ENCODE measurements around the gene BMPR1B. TPM values are rescaled to one million over a fixed set of nuclear protein-coding genes. Genes with fewer than 3 reads are reported as not detected.
A peak's percentile ranks its signal among the peaks of the same experiment; 100 is the strongest.

BMPR1B gene
- total and polyA plus RNA-seq, 2 of the 4 experiments (the other 2 are of a cell fraction): 0.24 to 0.90 TPM

DNA sequence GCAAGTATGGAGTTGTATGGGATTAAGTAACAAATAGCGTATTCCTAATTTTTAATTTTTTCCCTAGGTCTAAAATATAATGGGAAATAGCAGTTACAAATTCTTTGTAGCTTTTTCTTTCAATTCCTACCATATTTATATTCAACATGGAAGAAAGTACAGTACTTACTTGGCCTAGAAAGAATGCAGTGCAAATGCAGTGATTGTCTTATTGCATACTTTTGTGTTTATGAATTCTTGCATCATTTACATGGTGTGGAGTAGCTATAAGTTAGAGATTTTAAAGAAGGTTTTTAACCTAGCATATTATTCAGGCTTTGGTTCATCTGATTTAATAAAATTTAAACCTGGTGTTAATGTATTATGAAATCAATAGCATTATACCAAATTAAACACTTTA, 263.3 kb downstream of the BMPR1B start:
- POLR2A ChIA-PET (ENCODE audit: unreplicated experiment): interaction anchor here (0.5 kb wide), 1 partner anchor 108 kb away, joined by 3 read pairs; no protein-coding TSS in a partner anchor
- Histone ChIP-seq H4K91ac (ENCODE audit: insufficient read depth, low read depth, low read length) (no peak overlapping the region), H2AFZ (replicated peaks; ENCODE audit: low read length, poor library complexity) (no peak overlapping the region), H3K23ac (ENCODE audit: low read depth, low read length) (no peak overlapping the region), H3K56ac (ENCODE audit: extremely low read depth, insufficient read depth, low read length) (no peak overlapping the region), H3K4me1 (ENCODE audit: control insufficient read depth, insufficient read depth, low read length) (no peaks in the 10 kb centered on the region), H4K5ac (ENCODE audit: low read depth, low read length) (no peak overlapping the region), H2BK120ac (ENCODE audit: low read depth, low read length) (peak overlapping the region; percentile 33; the same call in 1 of the 2 replicates), H2AK5ac (ENCODE audit: low read depth, low read length) (no peak overlapping the region), H3K9me3 (ENCODE audit: control insufficient read depth, insufficient read depth, low read length) (no peaks in the 10 kb centered on the region), H3K18ac (ENCODE audit: low read depth, low read length) (no peak overlapping the region), H3K14ac (replicated peaks; ENCODE audit: low read depth, low read length) (no peak overlapping the region), H3K36me3 (ENCODE audit: control insufficient read depth, insufficient read depth, low read length) (no peaks in the 10 kb centered on the region), H3K4me3 (ENCODE audit: insufficient read depth, low read depth, low read length) (no peak overlapping the region), H3K4me2 (ENCODE audit: low read depth, low read length) (no peak overlapping the region), H3K9ac (ENCODE audit: low read depth, low read length) (no peak overlapping the region), H3K27me3 (ENCODE audit: control insufficient read depth, insufficient read depth, low read length) (no peaks in the 10 kb centered on the region), H2BK20ac (ENCODE audit: low read depth, low read length) (no peak overlapping the region), H4K8ac (ENCODE audit: low read depth in 2 of 2, low read length in 2 of 2) (no peak overlapping the region), H2BK15ac (ENCODE audit: low read depth, low read length) (no peak overlapping the region), H2BK5ac (ENCODE audit: low read depth, low read length, poor library complexity, severe bottlenecking) (no peak overlapping the region), H3K4ac (ENCODE audit: low read depth, low read length) (no peak overlapping the region), H3K27ac (ENCODE audit: insufficient read depth, low read length) (no peak overlapping the region), H3K9me1 (ENCODE audit: insufficient read depth, low read length) (peaks cover 3% of the 10 kb centered on the region; the same call in 1 of the 2 replicates), H4K20me1 (ENCODE audit: insufficient read depth, low read length) (no peaks in the 10 kb centered on the region), H3K79me1 (ENCODE audit: low read depth in 1 of 2, low read length in 2 of 2) (no peaks in the 10 kb centered on the region), H2AK9ac (replicated peaks; ENCODE audit: low read depth, low read length, poor library complexity) (no peak overlapping the region)
- intact Hi-C loops (cut with micrococcal nuclease) (no loop called here), in situ Hi-C loops (cut with MboI; ENCODE audit: low sequenced_read_pairs) (no loop called here), dilution Hi-C loops (cut with HindIII; ENCODE audit: low sequenced_read_pairs, unreplicated experiment) (no loop called here)
- TF ChIP-seq RAD21 (IDR thresholded peaks at IDR 0.05; ENCODE audit: low read length): no peak
- peak; percentile 52; the same call in 1 of the 2 replicates for TF ChIP-seq CEBPB (IDR thresholded peaks at IDR 0.05; ENCODE audit: low read depth, low read length)
- ATAC-seq (ENCODE audit: low read depth) (peak; percentile 68), DNase-seq (peak; percentile 33)
- CTCF ChIA-PET: interaction anchor here (0.6 kb wide), 2 partner anchors 12 to 370 kb away, joined by 3 read pairs; no protein-coding TSS in a partner anchor
- WGBS, 2 experiments (ENCODE audit: extremely low coverage in 2 of 2, insufficient read length in 1 of 2): no CpG with 5 or more reads among the region's 1 CpG
- BruUV-seq (replicated peaks): no TSS peak

All from IMR-90 (cell line).